Right forelimb (tissue), 1 donor: Measurements from ENCODE around the gene FSTL4.

ENCODE experiments used
- DNase-seq: peaks from one replicate; pipeline ENCODE4 v3.0.0-alpha.2; 2018

Gene FSTL4

DNA sequence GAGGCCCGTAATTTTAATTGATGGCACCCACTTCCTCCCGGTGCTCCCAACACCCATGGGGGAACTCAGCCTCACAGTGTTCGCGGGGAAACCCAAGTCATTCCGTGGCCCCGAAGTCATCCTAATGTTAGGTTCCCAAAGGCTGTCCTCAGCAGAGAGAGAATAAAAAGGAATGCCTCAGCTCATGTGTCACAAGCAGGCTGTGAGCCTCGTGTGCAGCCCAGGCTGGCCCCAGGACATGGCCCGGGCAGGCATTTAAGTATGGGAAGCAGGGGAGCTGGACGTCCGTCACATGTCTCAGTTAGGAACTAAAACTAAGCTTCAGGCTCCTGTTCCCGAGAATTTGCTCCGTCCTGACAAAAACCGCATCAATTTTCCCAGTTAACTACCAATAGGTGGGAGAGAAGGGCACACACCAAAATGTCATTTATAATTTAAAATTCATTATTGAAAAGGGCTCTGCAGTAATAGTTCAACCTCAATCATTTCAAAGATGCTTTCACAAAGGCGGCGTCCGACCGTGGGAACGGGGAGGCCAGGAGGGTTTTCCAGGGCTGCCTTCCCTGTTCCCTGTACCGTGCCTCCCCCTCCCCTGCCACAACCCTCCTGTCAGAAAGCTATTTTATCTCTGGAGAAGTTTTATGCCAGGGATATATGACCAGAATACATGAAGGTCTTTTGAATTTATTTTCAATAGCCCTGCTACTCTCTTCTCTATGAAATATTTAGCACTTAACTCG, 137.3 kb downstream of the FSTL4 start:
- DNase-seq, result no peak

DNA sequence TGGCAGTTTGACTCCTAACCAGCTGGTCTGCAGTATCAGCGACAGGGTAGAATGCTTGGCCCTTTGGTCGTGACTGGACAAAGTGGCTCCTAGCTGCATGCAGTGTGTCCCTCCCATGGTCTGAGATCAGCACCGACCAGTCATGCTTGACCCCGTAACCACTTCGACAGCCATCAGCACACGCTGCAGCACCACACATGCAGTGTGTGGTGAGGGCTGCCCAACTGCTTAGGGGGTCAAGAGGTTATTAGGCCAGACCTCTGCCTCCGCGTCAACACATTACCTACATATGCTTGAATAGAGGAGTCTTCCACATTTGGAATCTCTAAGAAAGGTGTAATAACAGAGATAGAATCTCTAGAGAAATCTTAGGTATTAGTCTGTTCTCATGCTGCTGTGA, 139.1 kb downstream of the FSTL4 start:
- DNase-seq, result no peak

DNA sequence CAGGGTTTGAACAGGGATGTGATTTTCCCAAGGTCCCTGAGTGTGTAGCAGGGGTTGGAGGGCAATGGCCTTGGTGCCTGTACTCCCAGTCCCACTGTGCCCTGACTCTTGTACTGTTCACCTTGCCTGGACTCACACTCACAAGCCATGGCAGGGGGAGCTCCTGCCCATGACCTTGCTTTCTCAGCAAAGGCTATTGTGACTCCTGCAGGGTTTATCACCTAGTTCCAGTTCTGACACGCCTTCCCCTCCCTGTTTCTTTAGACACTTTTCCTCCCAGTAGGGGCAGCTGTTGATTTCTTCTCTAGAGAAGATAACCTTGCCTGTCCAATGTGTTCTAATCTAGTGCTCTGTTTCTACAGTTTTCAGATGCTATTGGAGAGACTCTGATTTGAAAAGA, 139.5 kb downstream of the FSTL4 start:
- DNase-seq, result no peak

DNA sequence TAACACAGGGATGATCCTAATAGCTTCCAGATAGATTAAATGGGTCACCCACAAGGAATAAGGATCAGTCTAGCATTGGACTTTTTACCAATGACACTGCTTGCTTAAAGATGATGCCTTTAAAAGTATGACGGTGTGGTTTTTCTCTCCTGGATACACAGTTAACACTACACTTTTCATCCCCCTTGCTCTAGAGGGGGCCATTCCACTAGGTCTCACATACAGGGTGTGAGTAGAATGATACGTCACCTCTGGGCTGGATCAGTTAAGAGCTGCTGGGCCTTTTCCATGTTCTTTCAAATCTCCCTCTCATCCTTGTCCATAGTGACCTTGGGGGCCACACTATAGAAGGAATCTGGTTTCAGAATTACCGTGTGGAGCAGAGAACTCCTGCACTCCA, 140.6 kb downstream of the FSTL4 start:
- no peak for DNase-seq

DNA sequence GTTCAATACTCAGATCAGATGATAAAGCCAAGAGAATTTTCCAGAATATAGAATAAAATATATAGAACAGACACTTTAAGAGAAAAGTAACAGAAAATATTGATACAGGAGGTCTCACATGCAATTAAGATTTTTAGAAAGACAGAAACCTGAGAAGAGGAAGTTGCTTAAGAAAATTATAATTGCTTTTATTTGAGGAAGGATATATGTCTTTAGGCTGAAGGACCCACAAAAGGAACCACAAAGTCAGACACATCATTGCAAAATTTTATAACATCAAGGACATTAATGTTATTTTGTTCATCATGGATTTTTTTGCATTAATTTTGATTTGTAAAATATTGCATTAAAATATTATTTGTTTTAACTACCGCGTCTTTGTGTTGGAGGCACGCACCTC, 141.5 kb downstream of the FSTL4 start:
- DNase-seq, result no peak

DNA sequence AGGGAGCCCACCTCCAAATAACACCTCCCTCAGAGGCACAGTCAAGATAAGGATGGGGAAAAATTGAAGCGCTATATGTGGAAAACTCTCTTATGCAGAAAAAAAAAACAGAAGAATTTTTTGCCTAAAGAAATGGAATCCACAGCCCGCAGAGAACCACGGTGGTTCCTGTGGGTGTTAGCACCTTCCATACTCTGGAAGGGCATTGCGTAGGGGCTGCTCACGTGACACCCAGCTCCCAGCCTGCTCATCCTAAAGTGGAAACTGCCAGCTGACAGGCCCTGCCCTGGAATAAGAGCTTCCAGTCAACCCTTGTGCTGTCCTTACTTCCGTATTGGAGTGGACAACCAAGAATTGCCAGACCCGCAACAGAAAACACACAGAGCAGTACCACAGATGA, 142.5 kb downstream of the FSTL4 start:
- no peak for DNase-seq

DNA sequence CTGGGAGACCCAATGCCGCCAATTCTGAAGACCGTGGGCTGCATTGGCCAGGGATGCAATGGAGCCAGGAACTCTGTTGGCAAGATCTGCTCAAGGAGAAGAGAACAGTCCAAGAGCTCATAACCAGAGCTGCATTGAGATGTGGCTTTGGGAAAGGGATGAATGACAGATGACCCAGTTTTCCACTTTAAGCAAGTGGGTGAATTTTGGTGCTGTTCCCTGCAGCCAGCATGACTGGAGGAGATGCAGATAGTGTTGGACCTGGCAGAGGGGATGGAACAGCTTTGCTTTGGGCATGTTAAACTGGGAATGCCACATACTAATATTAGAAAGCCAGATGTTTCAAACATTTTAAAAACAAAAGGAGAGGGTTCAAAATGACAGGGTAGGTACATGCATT, 143.1 kb downstream of the FSTL4 start:
- DNase-seq, result no peak

DNA sequence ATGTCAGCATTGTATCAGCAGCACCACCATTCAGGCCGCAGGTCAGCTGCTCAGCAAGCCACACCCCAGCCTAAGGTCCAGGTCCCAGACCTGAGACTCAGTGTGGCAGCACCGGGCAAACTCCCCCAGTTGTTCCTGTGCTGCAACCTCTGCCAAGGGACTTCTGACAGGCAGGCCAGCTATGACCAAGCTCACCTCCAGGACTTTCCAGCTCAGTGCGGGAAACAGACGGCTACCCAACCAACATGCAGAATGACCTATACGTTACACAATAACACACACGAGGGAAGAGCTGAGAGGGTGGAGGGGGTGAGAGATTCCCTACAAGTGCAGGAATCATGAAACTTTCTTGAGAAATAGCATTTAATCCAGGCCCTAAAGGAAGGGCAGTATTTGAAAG, 143.7 kb downstream of the FSTL4 start:
- DNase-seq, result peak; percentile 37

- DNase-seq, result no peak
Measured at GRCh38 chr5:133467826-133468463, 144.4 kb downstream of the FSTL4 start.

- DNase-seq, result peak; percentile 44
Measured at GRCh38 chr5:133467335-133467779, 145.0 kb downstream of the FSTL4 start.

- peak; percentile 39 for DNase-seq
Measured at GRCh38 chr5:133466556-133467334, 145.6 kb downstream of the FSTL4 start.

GRCh38 chr5:133464013-133464412, 148.3 kb downstream of the FSTL4 start:
- no peak for DNase-seq

DNA sequence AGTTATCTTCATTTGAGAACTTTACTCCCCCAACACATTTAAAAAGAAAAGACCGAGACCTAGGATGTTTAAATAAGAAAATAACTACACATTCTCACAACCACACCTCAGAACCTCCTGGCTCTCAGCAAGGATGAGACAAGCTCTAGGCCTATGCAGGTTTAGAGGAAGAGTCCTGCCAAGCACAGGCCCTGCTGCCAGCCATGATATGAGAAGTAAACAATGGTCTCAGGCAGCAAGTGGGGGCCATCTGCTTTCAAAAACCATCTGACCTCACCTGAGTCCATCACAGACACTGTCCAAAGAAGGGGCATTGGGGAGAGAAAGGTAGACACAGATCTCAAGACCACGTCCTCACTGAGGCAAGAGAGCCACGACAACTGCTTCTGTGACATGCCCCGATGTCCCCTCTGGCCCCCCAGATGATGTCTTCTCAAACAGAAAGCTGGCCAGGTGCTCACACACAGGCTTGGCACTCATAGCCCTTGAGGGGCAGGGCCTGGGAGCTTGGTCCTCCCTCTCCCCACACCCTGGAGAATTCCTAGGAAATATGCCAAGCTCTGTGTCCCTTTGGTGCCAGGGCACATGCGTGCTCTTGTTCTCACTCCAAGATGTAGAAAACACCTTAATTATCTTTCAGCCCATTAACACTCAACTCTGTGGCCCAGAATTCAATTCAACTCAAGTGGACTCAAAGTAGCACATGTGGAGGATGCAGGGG, 150.4 kb downstream of the FSTL4 start:
- no peak for DNase-seq

GRCh38 chr5:133460172-133460758, 152.1 kb downstream of the FSTL4 start:
- no peak for DNase-seq

- DNase-seq, result peak; percentile 11
Measured at GRCh38 chr5:133459474-133460160, 152.7 kb downstream of the FSTL4 start.

DNA sequence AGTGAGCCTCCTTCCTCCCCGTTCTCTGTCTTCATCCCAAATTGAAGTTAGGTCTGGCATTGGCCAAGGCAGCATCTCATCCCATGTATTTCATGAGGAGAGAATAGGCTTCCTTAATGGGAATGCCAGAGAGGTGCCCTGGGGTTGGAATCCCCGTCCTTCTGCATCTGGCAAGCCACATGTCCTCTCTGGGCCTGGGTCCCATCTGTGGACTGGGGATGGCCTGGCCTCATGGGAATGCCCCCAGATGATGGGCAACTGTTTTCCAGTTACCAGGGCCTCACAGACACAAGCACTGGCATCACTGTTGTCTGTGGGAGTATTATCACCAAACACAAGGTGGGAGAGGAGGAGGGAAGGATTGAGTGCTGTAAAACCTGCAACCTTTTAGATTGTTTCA, 153.9 kb downstream of the FSTL4 start:
- DNase-seq, result peak; percentile 24

- peak; percentile 27 for DNase-seq
Measured at GRCh38 chr5:133457439-133458355, 154.6 kb downstream of the FSTL4 start.

DNA sequence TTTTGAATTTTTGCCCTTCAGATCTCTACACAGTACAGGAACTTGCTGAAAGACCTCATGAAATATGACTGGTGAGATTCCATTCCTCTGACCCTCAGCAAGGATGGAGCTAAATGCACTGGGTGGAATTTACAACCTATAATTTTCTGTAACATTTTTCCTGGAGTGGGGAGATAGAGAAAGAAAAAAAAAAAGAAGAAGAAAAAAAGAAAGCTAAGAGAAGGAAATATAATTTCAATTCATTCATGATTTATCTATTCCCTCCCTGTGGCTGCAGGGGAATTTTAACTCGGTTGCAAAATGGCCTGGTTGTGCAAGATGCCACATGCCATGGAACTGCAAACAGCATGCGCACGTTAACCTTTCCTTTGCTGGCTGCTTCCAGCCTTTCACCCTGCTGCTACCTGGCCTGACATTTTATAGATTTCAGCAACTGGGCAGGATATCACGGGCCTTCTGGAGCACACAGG, 155.4 kb downstream of the FSTL4 start:
- no peak for DNase-seq

- no peak for DNase-seq
Measured at GRCh38 chr5:133455676-133456075, 156.7 kb downstream of the FSTL4 start.

GRCh38 chr5:133454442-133454841, 157.9 kb downstream of the FSTL4 start:
- DNase-seq, result no peak

DNA sequence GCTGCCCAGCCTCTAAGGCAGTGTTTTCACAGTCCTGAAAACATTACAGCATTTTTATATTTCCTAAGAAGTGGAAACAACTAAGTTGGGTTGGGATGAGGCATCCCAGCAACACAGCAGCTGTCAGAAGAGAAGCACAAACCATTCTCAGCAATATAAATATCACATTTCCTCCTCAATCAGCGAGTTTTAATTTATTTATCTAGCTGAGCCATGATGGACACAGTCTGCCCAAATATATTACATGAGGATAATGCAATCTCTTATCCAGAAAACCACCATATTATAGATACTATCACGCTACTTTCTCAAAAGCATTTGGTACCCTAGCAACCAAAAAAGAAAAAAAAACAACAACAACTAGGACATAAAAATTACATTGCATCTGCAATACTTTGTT, 158.5 kb downstream of the FSTL4 start:
- DNase-seq, result no peak
